HG03571 (cell line): ENCODE results near the gene RAP1A.
"Not testable (repeated sequence)": the region's sequence is repeated elsewhere in the genome, so short reads cannot be mapped to it uniquely, and the experiment has no call there.

Experiments
- ATAC-seq: cut with Tn5 transposase; IDR thresholded peaks from one replicate; pipeline ENCODE4 v1.9.1; 2021; ENCODE audit not compliant: unreplicated experiment

The RAP1A gene

DNA sequence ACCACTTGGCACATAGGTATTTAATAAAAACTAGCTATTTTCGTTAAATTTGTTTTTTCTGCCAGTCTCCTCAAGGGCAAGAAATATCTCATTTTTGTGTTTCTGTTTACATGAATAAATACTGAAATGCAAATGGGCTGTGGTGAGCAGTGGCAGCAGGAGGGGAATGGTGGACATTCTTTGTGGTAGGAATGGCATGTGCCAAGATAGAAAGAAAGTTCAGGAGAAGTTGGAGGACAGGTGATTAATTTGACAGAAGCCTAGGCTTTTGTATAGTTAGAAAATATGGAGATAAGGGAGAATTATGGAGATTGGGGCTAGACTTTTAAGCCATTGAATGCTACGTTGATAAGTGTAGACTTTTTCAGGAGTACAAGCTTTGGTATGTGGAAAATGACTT lies 8.6 kb downstream of the RAP1A start:
- no peak for ATAC-seq

DNA sequence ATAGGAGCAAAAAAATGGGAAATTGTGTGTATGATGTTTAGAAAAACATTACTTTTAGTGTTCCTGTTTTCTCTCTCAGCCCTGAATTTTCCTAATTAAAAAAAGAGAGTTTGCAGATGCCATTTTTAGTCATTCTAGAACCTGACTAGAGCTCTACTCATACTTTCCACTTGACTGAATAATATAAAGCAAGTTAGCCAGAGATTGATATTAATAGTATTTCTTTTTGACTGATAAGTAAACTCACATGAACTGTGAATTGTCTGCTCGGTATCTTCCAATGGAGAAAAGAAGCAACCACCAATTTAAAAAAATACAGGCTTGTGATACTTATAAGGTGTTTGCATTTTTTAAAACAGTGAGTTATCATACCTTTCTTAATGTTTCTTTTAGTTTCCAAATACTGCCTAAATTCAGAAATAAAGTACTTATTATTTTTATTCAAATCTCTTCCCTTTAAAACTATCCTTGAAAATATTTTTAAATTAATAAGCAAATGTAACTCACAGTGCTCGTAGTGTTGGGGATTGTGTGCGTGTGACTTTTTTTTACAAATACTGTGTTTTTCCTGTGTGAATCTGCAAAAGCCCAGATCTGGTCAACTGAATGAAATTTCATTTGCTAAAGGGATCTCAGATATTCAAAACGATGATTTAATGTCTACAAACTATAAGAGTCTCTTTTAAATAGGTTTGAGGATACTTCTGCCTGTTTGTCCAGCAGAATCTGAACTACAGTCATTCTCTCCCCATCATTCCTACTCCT lies 9.8 kb downstream of the RAP1A start:
- ATAC-seq: no peak

DNA sequence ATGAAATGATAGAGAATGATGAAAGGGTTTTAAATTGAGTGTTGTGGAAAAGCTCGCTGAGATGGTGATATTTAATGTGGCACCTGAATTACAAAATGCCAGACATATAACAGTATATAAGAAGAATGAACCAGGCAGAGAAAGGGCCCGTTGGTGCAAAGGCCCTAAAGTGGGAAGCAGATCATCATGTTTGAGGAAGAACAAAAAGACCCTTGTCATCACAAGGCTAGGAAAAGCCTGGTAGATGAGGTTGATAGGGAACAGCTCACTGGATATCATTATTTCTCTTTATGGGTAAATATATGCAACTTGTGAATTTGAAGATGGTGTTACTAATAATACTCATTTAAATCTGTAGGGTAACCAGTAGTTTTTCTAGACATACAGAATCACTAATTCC lies 11.0 kb downstream of the RAP1A start:
- no peak for ATAC-seq

DNA sequence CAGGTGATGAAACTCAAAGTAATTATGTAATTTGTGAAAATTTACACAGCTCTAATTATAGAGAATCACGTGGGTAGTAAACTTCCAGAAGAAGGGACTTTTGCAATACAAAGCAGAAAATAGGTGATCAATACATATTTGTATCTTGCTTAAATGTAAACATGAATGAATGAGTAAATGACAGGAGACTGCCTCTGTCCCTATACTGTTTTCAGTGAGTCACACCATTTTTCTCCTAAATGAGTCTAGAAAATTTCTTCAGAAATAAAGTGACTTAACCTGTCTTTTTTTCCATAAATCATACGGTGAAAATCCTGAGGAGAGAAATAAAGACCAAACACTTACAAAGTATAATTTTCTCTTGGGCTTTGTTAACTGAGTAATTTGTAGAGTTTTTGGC lies 11.9 kb downstream of the RAP1A start:
- ATAC-seq: no peak

- ATAC-seq: not testable (repeated sequence)
Measured at GRCh38 chr1:111632771-111633170, 13.2 kb downstream of the RAP1A start.

- ATAC-seq: no peak
Measured at GRCh38 chr1:111633736-111634247, 14.2 kb downstream of the RAP1A start.

GRCh38 chr1:111635324-111636009 lies 15.9 kb downstream of the RAP1A start:
- no peak for ATAC-seq

DNA sequence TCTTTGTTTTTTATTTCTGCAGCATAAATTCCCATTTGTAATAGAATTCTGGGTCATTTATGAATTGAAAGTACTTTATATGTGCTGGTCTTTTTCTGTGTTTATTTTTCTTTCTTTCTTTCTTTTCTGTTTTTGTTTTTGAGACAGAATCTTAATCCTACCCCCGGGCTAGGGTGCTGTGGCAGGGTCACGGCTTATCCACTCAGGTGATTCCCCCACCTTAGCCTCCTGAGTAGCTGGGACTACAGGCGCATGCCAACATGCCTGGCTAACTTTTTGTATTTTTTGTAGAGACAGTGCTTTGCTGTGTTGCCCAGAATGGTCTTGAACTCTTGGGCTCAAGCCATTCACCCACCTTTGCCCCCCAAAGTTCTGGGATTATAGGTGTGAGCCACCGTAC lies 18.7 kb downstream of the RAP1A start:
- no peak for ATAC-seq

GRCh38 chr1:111639602-111640198 lies 20.1 kb downstream of the RAP1A start:
- ATAC-seq: no peak

DNA sequence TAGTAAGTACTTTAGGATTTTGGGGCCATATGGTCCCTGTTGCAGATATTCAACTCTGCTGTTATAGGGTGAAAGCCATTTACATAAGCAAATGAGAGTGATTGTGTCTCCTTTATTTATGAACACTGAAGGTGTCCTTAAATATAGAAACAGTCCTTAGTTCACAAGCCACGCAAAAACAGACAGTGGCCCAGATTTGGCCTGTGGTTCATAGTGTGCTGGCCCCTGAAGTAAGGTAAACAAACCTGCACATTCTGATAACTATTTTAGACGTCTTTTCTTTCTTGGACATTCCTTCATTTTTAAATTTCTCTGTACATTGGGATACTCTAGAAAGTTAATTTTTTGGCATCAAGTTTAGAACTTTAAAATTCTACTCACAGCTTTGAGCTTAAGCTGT lies 23.5 kb downstream of the RAP1A start:
- ATAC-seq: no peak

GRCh38 chr1:111643696-111644095 lies 24.1 kb downstream of the RAP1A start:
- no peak for ATAC-seq

DNA sequence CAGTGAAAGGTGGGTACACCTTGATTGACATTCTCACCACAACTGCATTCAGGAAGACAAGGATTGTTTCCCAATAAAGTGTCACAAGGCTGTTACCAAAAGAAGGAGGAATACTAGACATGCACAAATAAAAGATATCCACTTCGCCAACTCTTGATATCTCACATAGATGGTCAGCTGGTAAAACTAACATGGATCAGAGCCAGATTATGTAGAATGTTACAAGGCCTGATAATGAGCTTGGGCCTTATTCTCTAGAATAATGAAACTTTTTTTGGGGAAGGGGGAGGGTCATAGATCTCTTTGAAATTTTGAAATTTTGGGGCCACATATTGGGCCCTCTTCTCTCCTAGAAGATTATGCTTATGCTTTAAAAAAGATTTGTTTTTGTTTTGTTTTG lies 24.9 kb downstream of the RAP1A start:
- no peak for ATAC-seq

GRCh38 chr1:111647736-111648135 lies 28.1 kb downstream of the RAP1A start:
- ATAC-seq: no peak

- no peak for ATAC-seq
Measured at GRCh38 chr1:111648806-111649205, 29.2 kb downstream of the RAP1A start.

DNA sequence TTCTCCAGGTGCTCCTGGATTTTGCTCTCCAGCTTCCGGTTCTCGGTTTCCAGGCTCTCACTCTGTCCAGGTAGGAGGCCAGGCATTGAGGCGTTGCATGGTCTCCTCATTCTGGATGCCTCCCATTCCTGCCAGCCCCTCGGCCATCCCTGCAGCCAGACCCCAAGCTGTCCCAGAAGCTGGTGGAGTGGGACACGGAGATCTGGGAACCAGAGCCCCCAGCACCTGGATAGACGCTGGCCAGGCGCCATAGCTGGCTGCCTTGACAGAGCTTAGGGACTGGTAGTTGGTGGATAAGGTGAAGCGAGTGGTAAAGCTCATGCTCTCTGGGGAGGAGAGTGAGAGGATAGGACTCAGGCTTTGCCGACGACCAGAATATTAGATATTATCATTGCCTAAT lies 29.6 kb downstream of the RAP1A start:
- ATAC-seq: no peak

DNA sequence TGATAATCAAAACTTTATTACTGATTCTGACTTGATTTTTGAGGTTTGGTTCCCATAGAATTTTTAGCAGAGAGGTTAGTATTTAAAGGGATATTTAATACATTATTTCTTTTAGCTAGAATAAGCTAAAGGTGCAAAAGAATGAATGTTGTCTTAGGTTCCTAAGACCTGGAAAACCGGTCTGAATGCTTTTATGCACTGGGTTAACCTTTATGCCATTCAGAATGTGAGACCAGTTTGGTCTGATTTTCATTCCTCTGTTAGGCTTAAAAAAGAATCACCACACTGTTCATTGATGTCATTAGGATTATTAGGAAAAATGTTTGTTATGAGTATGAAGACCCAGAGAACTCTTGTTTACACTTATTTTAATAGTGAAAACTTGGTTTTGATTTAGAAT lies 30.1 kb downstream of the RAP1A start:
- no peak for ATAC-seq

DNA sequence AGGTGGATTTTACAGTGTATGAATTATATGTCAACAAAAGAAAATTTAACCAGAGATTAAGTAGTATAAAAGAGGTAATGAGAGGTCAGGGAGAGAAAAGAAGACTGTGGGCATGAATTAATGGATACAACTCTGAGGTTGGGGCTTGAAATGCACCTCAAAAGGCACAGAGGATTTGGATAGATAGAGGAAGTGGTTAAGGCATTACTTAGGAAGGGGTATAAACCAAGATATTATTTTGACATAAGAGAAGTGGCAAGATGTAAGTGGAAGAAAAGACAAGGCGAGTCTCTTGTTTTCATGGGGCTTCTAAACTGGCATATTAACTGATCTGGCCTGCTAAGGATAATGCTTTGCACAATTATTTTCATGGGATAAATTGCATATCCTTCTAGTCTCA lies 34.1 kb downstream of the RAP1A start:
- ATAC-seq: no peak

- ATAC-seq: no peak
Measured at GRCh38 chr1:111654839-111655238, 35.2 kb downstream of the RAP1A start.

- ATAC-seq: no peak
Measured at GRCh38 chr1:111656086-111657017, 36.8 kb downstream of the RAP1A start.

DNA sequence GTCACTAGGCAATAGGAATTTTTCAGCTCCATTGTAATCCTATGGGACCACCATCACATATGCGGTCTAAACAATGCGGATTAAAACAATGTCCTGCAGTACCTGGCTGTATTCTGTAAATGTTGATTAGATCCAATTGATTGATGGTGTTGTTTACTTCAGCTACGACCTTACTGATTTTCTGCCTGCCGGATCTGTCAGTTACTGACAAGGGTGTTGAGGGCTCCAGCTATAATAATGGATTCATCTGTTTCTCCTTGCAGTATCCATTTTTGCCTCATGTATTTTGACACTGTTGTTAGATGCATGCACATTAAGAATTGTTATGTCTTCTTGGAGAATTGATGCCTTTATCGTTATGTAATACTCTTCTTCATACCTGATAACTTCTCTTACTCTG lies 39.0 kb downstream of the RAP1A start:
- no peak for ATAC-seq
